Smooth muscle cell (in vitro differentiated cells): ENCODE measurements around the gene LPCAT1. TPM values are rescaled to one million over a fixed set of nuclear protein-coding genes. Genes with fewer than 3 reads are reported as not detected.
"Not testable (repeated sequence)": the region's sequence is repeated elsewhere in the genome, so short reads cannot be mapped to it uniquely, and the experiment has no call there.

Experiments
- DNase-seq: peaks from one replicate; lab custom pipeline; 2025; ENCODE audit not compliant: unreplicated experiment; lab: John Stamatoyannopoulos, UW
- H2AFZ ChIP-seq: fragments of 200-600 bp; sonication (generic); 2 replicates; pipeline ENCODE4 v1.6.0; 2016; ENCODE audit warnings: antibody characterized with exemption, low read depth, mild to moderate bottlenecking
- H3F3A ChIP-seq: fragments of 200-600 bp; sonication (generic); 2 replicates; pipeline ENCODE4 v1.6.0; 2017; ENCODE audit warnings: antibody characterized with exemption, low read depth
- H3K27ac ChIP-seq: fragments of 200-600 bp; sonication (generic); 2 replicates; pipeline ENCODE4 v1.5.1; 2016; ENCODE audit warnings: low read depth, mild to moderate bottlenecking
- H3K27me3 ChIP-seq: fragments of 200-600 bp; sonication (generic); 2 replicates; pipeline ENCODE4 v1.6.1; 2016; ENCODE audit warnings: low read depth, mild to moderate bottlenecking
- H3K36me3 ChIP-seq: fragments of 200-600 bp; sonication (generic); 2 replicates; pipeline ENCODE4 v1.5.1; 2016; ENCODE audit warnings: low read depth
- H3K4me1 ChIP-seq: fragments of 200-600 bp; sonication (generic); 2 replicates; pipeline ENCODE4 v1.5.1; 2016; ENCODE audit warnings: low read depth
- H3K4me2 ChIP-seq: fragments of 200-600 bp; sonication (generic); 2 replicates; pipeline ENCODE4 v1.6.0; 2016; ENCODE audit warnings: mild to moderate bottlenecking
- H3K4me3 ChIP-seq: fragments of 200-600 bp; sonication (generic); 2 replicates; pipeline ENCODE4 v1.5.1; 2016; ENCODE audit warnings: mild to moderate bottlenecking
- H3K79me2 ChIP-seq: fragments of 200-600 bp; sonication (generic); 2 replicates; pipeline ENCODE4 v1.6.0; 2016; ENCODE audit warnings: low read depth, mild to moderate bottlenecking
- H3K9ac ChIP-seq: fragments of 200-600 bp; sonication (generic); 2 replicates; pipeline ENCODE4 v1.6.0; 2016; ENCODE audit warnings: low read depth
- H3K9me3 ChIP-seq: fragments of 200-600 bp; sonication (generic); replicated peaks from 2 replicates; pipeline ENCODE4 v1.5.1; 2016; ENCODE audit warnings: low read depth
- H4K20me1 ChIP-seq: fragments of 200-600 bp; sonication (generic); 2 replicates; pipeline ENCODE4 v1.6.0; 2016; ENCODE audit warnings: low read depth
- CTCF ChIP-seq: fragments of 200-600 bp; sonication (generic); IDR thresholded peaks from 2 replicates; pipeline ENCODE4 v1.5.1; 2017; ENCODE audit warnings: borderline replicate concordance, mild to moderate bottlenecking, antibody characterized with exemption; ENCODE audit not compliant: insufficient read depth, poor library complexity, severe bottlenecking
- WGBS: methylation state at CpG from one replicate; pipeline ENCODE4 v1.1.7; 2016; ENCODE audit warnings: low lambda C conversion rate; 5-methylcytosine and 5-hydroxymethylcytosine counted together
- polyA plus RNA-seq: library from polyadenylated mRNA; unstranded; fragments of >200 nt; fragmentation: Nextera tagmentation; extraction: Ambion mirVana; gene quantifications from 2 replicates; pipeline ENCODE4 v1.2.1, GENCODE V29; 2016
- total RNA-seq: library from RNA; depleted of rRNA; stranded (reverse); fragments of >200 nt; gene quantifications from 2 replicates; pipeline ENCODE4 v1.2.3, GENCODE V29; 2014

Gene LPCAT1
- total and polyA plus RNA-seq, 2 experiments from 2014 or later: 42.7 to 50.1 TPM

GRCh38 chr5:1478271-1479035 is 45.3 kb downstream of the LPCAT1 start:
- no peaks in the 10 kb centered on the region for H3K36me3 ChIP-seq
- H3K9ac ChIP-seq: no peak overlapping the region
- H4K20me1 ChIP-seq: peaks cover 32% of the 10 kb centered on the region
- no peaks in the 10 kb centered on the region for H3K27me3 ChIP-seq
- WGBS: 96% methylated on average over 13 of the region's 13 CpGs
- H3K4me3 ChIP-seq: no peak overlapping the region
- DNase-seq: no peak
- H3K27ac ChIP-seq: no peak overlapping the region
- no peaks in the 10 kb centered on the region for H3K9me3 ChIP-seq
- H2AFZ ChIP-seq: no peak overlapping the region
- H3F3A ChIP-seq: no peaks in the 10 kb centered on the region
- no peaks in the 10 kb centered on the region for H3K4me1 ChIP-seq
- no peak overlapping the region for H3K4me2 ChIP-seq
- H3K79me2 ChIP-seq: no peaks in the 10 kb centered on the region
- TF ChIP-seq CTCF: no peak

- H3F3A ChIP-seq: no peaks in the 10 kb centered on the region
- H3K36me3 ChIP-seq: no peaks in the 10 kb centered on the region
- TF ChIP-seq CTCF: no peak
- H3K9me3 ChIP-seq: no peaks in the 10 kb centered on the region
- H3K4me3 ChIP-seq: no peak overlapping the region
- H3K27me3 ChIP-seq: no peaks in the 10 kb centered on the region
- WGBS: 96% methylated on average over 16 of the region's 16 CpGs
- no peak for DNase-seq
- H3K79me2 ChIP-seq: no peaks in the 10 kb centered on the region
- no peaks in the 10 kb centered on the region for H3K4me1 ChIP-seq
- no peak overlapping the region for H3K4me2 ChIP-seq
- peaks cover 32% of the 10 kb centered on the region for H4K20me1 ChIP-seq
- H3K9ac ChIP-seq: no peak overlapping the region
- H3K27ac ChIP-seq: no peak overlapping the region
- H2AFZ ChIP-seq: no peak overlapping the region
Measured at GRCh38 chr5:1477341-1477740, 46.4 kb downstream of the LPCAT1 start.

GRCh38 chr5:1476967-1477310 is 46.8 kb downstream of the LPCAT1 start:
- TF ChIP-seq CTCF: no peak
- no peaks in the 10 kb centered on the region for H3K79me2 ChIP-seq
- H3K9me3 ChIP-seq: no peaks in the 10 kb centered on the region
- no peak for DNase-seq
- no peak overlapping the region for H3K4me2 ChIP-seq
- no peaks in the 10 kb centered on the region for H3K4me1 ChIP-seq
- no peak overlapping the region for H2AFZ ChIP-seq
- no peak overlapping the region for H3K9ac ChIP-seq
- no peaks in the 10 kb centered on the region for H3K36me3 ChIP-seq
- H3K27me3 ChIP-seq: no peaks in the 10 kb centered on the region
- H3K4me3 ChIP-seq: no peak overlapping the region
- 96% methylated on average over 11 of the region's 11 CpGs for WGBS
- no peaks in the 10 kb centered on the region for H3F3A ChIP-seq
- peaks cover 31% of the 10 kb centered on the region for H4K20me1 ChIP-seq
- no peak overlapping the region for H3K27ac ChIP-seq

- Histone ChIP-seq H3K27me3 (no peaks in the 10 kb centered on the region), H3K79me2 (no peaks in the 10 kb centered on the region), H3K4me2 (no peak overlapping the region), H3K4me3 (no peak overlapping the region), H2AFZ (no peak overlapping the region), H3K9me3 (no peaks in the 10 kb centered on the region), H3K27ac (no peak overlapping the region), H3K9ac (no peak overlapping the region), H3F3A (no peaks in the 10 kb centered on the region), H4K20me1 (peaks cover 25% of the 10 kb centered on the region), H3K4me1 (no peaks in the 10 kb centered on the region), H3K36me3 (no peaks in the 10 kb centered on the region)
- WGBS: 96% methylated on average over 28 of the region's 28 CpGs
- TF ChIP-seq CTCF: no peak
- no peak for DNase-seq
Measured at GRCh38 chr5:1476181-1476966, 47.4 kb downstream of the LPCAT1 start.

GRCh38 chr5:1475544-1475900 is 48.2 kb downstream of the LPCAT1 start:
- not testable (repeated sequence) for H3K4me3 ChIP-seq, H3K79me2 ChIP-seq, H3F3A ChIP-seq, H3K9me3 ChIP-seq, H3K9ac ChIP-seq, H3K27me3 ChIP-seq, H3K27ac ChIP-seq, H3K4me2 ChIP-seq, H2AFZ ChIP-seq, DNase-seq, H3K4me1 ChIP-seq, H3K36me3 ChIP-seq
- H4K20me1 ChIP-seq: peaks cover 18% of the 10 kb centered on the region
- WGBS: 97% methylated on average over 15 of the region's 17 CpGs
